A673 (cell line): ENCODE data around the gene MYOG. TPM values are rescaled to one million over a fixed set of nuclear protein-coding genes. Genes with fewer than 3 reads are reported as not detected.

Source experiments
- BruUV-seq: library from RNA; stranded (reverse); fragments of 400-500 nt; replicated peaks from 2 replicates; lab custom pipeline; 2021; lab: Mats Ljungman, UMichigan
- CTCF ChIA-PET: fragments of 300-600 bp; sonication (Branson Sonifier 250); formaldehyde crosslinking; loops from one replicate; lab custom pipeline; 2022; ENCODE audit warnings: antibody characterized with exemption; lab: Charles Lee
- POLR2A ChIA-PET: fragments of 300-600 bp; sonication (Branson Sonifier 250); formaldehyde crosslinking; loops from one replicate; lab custom pipeline; 2022; ENCODE audit warnings: antibody characterized with exemption; ENCODE audit not compliant: low non-redundant PET; lab: Charles Lee
- DNase-seq: peaks from one replicate; pipeline ENCODE4 v3.0.0-alpha.2; 2015; ENCODE audit warnings: low spot score
- H3K27ac ChIP-seq: fragments of 200-600 bp; sonication (generic); 2 replicates; pipeline ENCODE4 v1.5.1; 2016; ENCODE audit warnings: mixed run types, low read depth, mild to moderate bottlenecking, mixed read lengths, antibody characterized with exemption, low read length; ENCODE audit not compliant: poor library complexity, severe bottlenecking
- H3K27me3 ChIP-seq: fragments of 200-600 bp; sonication (generic); replicated peaks from 2 replicates; pipeline ENCODE4 v1.6.1; 2017; ENCODE audit warnings: mixed run types, low read depth, mild to moderate bottlenecking, mixed read lengths, antibody characterized with exemption, low read length; ENCODE audit not compliant: insufficient read depth, poor library complexity
- H3K36me3 ChIP-seq: fragments of 200-600 bp; sonication (generic); 2 replicates; pipeline ENCODE4 v1.6.1; 2016; ENCODE audit warnings: mixed run types, mild to moderate bottlenecking, mixed read lengths, antibody characterized with exemption, low read length; ENCODE audit not compliant: insufficient read depth, poor library complexity, severe bottlenecking
- H3K4me1 ChIP-seq: fragments of 200-600 bp; sonication (generic); 2 replicates; pipeline ENCODE4 v1.6.1; 2017; ENCODE audit warnings: mixed run types, mild to moderate bottlenecking, mixed read lengths, antibody characterized with exemption, low read length; ENCODE audit not compliant: insufficient read depth, poor library complexity, severe bottlenecking
- H3K4me3 ChIP-seq: fragments of 200-600 bp; sonication (generic); 2 replicates; pipeline ENCODE4 v1.5.1; 2016; ENCODE audit warnings: low read depth, mixed run types, mild to moderate bottlenecking, mixed read lengths, low read length; ENCODE audit not compliant: poor library complexity, severe bottlenecking
- H3K9me3 ChIP-seq: fragments of 200-600 bp; sonication (generic); 2 replicates; pipeline ENCODE4 v1.6.1; 2016; ENCODE audit warnings: mixed run types, low read depth, mild to moderate bottlenecking, mixed read lengths, antibody characterized with exemption, low read length; ENCODE audit not compliant: poor library complexity, severe bottlenecking
- CTCF ChIP-seq: fragments of 300-800, 200-600 bp; sonication (generic); conservative IDR thresholded peaks from 2 replicates; pipeline ENCODE4 v1.5.1; 2017; ENCODE audit warnings: low read depth, mild to moderate bottlenecking, antibody characterized with exemption, low read length, moderate library complexity, mixed read lengths
- EZH2 ChIP-seq: fragments of 200-600 bp; sonication (generic); IDR thresholded peaks from 2 replicates; pipeline ENCODE4 v1.6.1; 2017; ENCODE audit warnings: borderline replicate concordance, low read depth, mild to moderate bottlenecking, mixed read lengths, antibody characterized with exemption, low read length; ENCODE audit not compliant: poor library complexity, severe bottlenecking
- intact Hi-C: fragments of 100-400 bp; cut with micrococcal nuclease; formaldehyde crosslinking; loops from one replicate; pipeline ENCODE4 v1.10.0; 2022; ENCODE audit not compliant: unreplicated experiment
- total RNA-seq: library from RNA; stranded (reverse); gene quantifications from 2 replicates; pipeline ENCODE4 v1.2.3, GENCODE V29; 2021

MYOG gene
- total RNA-seq, 1 experiment from 2014 or later: not detected

- intact Hi-C loops: no loop called here
- no peak for TF ChIP-seq EZH2
- no peak for TF ChIP-seq CTCF
- H3K4me1 ChIP-seq: no peaks in the 10 kb centered on the region
These were observed 27.7 kb downstream of the MYOG start for GRCh38 chr1:203057911-203058675.

GRCh38 chr1:203056516-203056915 is 29.3 kb downstream of the MYOG start:
- CTCF ChIA-PET: no interaction called here
- DNase-seq: no peak
- POLR2A ChIA-PET: no interaction called here
- intact Hi-C loops: no loop called here
- no peaks in the 10 kb centered on the region for H3K27me3 ChIP-seq
- H3K27ac ChIP-seq: no peak overlapping the region
- no TSS peak for BruUV-seq
- H3K36me3 ChIP-seq: no peaks in the 10 kb centered on the region
- H3K4me3 ChIP-seq: no peak overlapping the region
- H3K9me3 ChIP-seq: no peaks in the 10 kb centered on the region
- TF ChIP-seq EZH2: no peak
- peak; percentile 35; the same call in 1 of the 2 replicates for TF ChIP-seq CTCF
- H3K4me1 ChIP-seq: peaks cover 8% of the 10 kb centered on the region

More at GRCh38 chr1:203057911-203058675, 27.7 kb downstream of the MYOG start:
- DNase-seq: peak; percentile 19
- H3K27ac ChIP-seq: no peak overlapping the region
- POLR2A ChIA-PET: no interaction called here
- H3K27me3 ChIP-seq: no peaks in the 10 kb centered on the region
- H3K36me3 ChIP-seq: no peaks in the 10 kb centered on the region
- no TSS peak for BruUV-seq
- CTCF ChIA-PET: interaction anchor here (1.0 kb wide), 1 partner anchor 88 kb away, joined by 9 read pairs; no protein-coding TSS in a partner anchor
- H3K9me3 ChIP-seq: no peaks in the 10 kb centered on the region
- H3K4me3 ChIP-seq: no peak overlapping the region

GRCh38 chr1:203056012-203056411 is 29.8 kb downstream of the MYOG start:
- BruUV-seq: no TSS peak
- CTCF ChIA-PET: no interaction called here

More at GRCh38 chr1:203056012-203056411, 29.8 kb downstream of the MYOG start:
- no peak for DNase-seq
- no peak overlapping the region for H3K4me3 ChIP-seq
- intact Hi-C loops: no loop called here
- peaks cover 9% of the 10 kb centered on the region for H3K4me1 ChIP-seq
- H3K27me3 ChIP-seq: no peaks in the 10 kb centered on the region
- POLR2A ChIA-PET: no interaction called here
- H3K27ac ChIP-seq: no peak overlapping the region
- no peak for TF ChIP-seq EZH2
- no peak for TF ChIP-seq CTCF
- no peaks in the 10 kb centered on the region for H3K36me3 ChIP-seq
- no peaks in the 10 kb centered on the region for H3K9me3 ChIP-seq
